Epithelial cell of proximal tubule (primary cell): ENCODE results near the gene MYO1G. TPM values are rescaled to one million over a fixed set of nuclear protein-coding genes. Genes with fewer than 3 reads are reported as not detected.

Source experiments
- DNase-seq: peaks from one replicate; pipeline ENCODE4 v3.0.0-alpha.2; 2011; ENCODE audit warnings: low read depth
- H3K4me3 ChIP-seq: 2 replicates; pipeline ENCODE4 v1.5.1; 2011; ENCODE audit warnings: low read depth, mild to moderate bottlenecking, low read length
- CTCF ChIP-seq: conservative IDR thresholded peaks from 2 replicates; pipeline ENCODE4 v1.5.1; 2012; ENCODE audit warnings: low read depth, mild to moderate bottlenecking, low read length
- total RNA-seq: library from RNA; depleted of rRNA; stranded (reverse); fragments of >200 nt; gene quantifications from 2 replicates; pipeline ENCODE4 v1.2.3, GENCODE V29; 2015

Gene MYO1G
- total RNA-seq, 1 donor from 2014 or later, result not detected

- no peak for TF ChIP-seq CTCF
Measured at GRCh38 chr7:44918029-44918428, 60.8 kb downstream of the MYO1G start.

GRCh38 chr7:44917465-44917864 is 61.4 kb downstream of the MYO1G start:
- H3K4me3 ChIP-seq, result no peak overlapping the region
- DNase-seq, result no peak
- TF ChIP-seq CTCF, result no peak

More at GRCh38 chr7:44918029-44918428, 60.8 kb downstream of the MYO1G start:
- no peak overlapping the region for H3K4me3 ChIP-seq
- DNase-seq, result no peak

- no peak overlapping the region for H3K4me3 ChIP-seq
- no peak for DNase-seq
- no peak for TF ChIP-seq CTCF
Measured at GRCh38 chr7:44914992-44915607, 63.7 kb downstream of the MYO1G start.

GRCh38 chr7:44912775-44913347 is 66.0 kb downstream of the MYO1G start:
- no peak for DNase-seq
- no peak overlapping the region for H3K4me3 ChIP-seq
- no peak for TF ChIP-seq CTCF

Other genes starting within 250 kb of the MYO1G start
- 22.9 and 31.3 TPM in 2 replicates for gene ZMIZ2, start 230.2 kb downstream of the MYO1G start, total RNA-seq
- 3,738 and 4,469 TPM in 2 replicates for gene PPIA, start 182.3 kb downstream of the MYO1G start, total RNA-seq
- 208 and 276 TPM in 2 replicates for gene H2AZ2, start 130.9 kb downstream of the MYO1G start, total RNA-seq
- gene PURB, start 93.5 kb downstream of the MYO1G start, total RNA-seq, result 5.4 and 6.9 TPM in 2 replicates
- 49.2 and 60.1 TPM in 2 replicates for gene CCM2, start 21.2 kb upstream of the MYO1G start, total RNA-seq
- 3.9 and 7.9 TPM in 2 replicates for gene NACAD, start 110.0 kb upstream of the MYO1G start, total RNA-seq
- gene TBRG4, start 132.7 kb upstream of the MYO1G start, total RNA-seq, result 74.4 and 119 TPM in 2 replicates
- gene RAMP3, start 178.8 kb upstream of the MYO1G start, total RNA-seq, result not detected in 2 replicates